H1 (cell line): ENCODE results near the gene MTCH2.

Source experiments
- CTCF ChIP-seq, 3 experiments: IDR thresholded peaks; 1 replicate in 2 of 3; 2 replicates in 1 of 3; pipeline versions ENCODE4 v1.5.1 to v1.6.1; 2011; ENCODE audit warnings: low read length in 3 of 3, mild to moderate bottlenecking in 3 of 3, inconsistent platforms in 2 of 3, low read depth in 1 of 3, moderate library complexity in 1 of 3; ENCODE audit not compliant: insufficient read depth in 1 of 3; ENCODE audit errors: control extremely low read depth in 1 of 3
- EZH2 ChIP-seq: fragments of 200-600 bp; sonication (generic); IDR thresholded peaks from 2 replicates; pipeline ENCODE4 v1.7.1; 2012; ENCODE audit warnings: low read depth, mild to moderate bottlenecking, moderate library complexity, low read length, inconsistent platforms; ENCODE audit not compliant: severe bottlenecking
- PHF8 ChIP-seq: fragments of 200-600 bp; sonication (generic); conservative IDR thresholded peaks from 2 replicates; pipeline ENCODE4 v1.7.1; 2012; ENCODE audit warnings: low read depth, mild to moderate bottlenecking, inconsistent platforms, low read length, moderate library complexity
- POLR2A ChIP-seq, 2 experiments: IDR thresholded peaks; 1 replicate in 1 of 2; 2 replicates in 1 of 2; pipeline ENCODE4 v1.6.1; 2011; ENCODE audit warnings: low read depth in 2 of 2, low read length in 2 of 2, mild to moderate bottlenecking in 2 of 2; ENCODE audit errors: control extremely low read depth in 1 of 2
- POLR2AphosphoS5 ChIP-seq: IDR thresholded peaks from 2 replicates; pipeline ENCODE4 v1.6.1; 2011; ENCODE audit warnings: low read depth, low read length
- TAF1 ChIP-seq: IDR thresholded peaks from 2 replicates; pipeline ENCODE4 v1.6.1; 2011; ENCODE audit warnings: mild to moderate bottlenecking, low read depth, low read length
- TBP ChIP-seq: IDR thresholded peaks from 2 replicates; pipeline ENCODE4 v1.6.1; 2011; ENCODE audit warnings: low read depth, low read length, improper control_type of control experiment
- ZNF274 ChIP-seq: IDR thresholded peaks from 2 replicates; pipeline ENCODE4 v1.7.0; 2012; ENCODE audit warnings: low read length, borderline replicate concordance; ENCODE audit errors: extremely low read depth

GRCh38 chr11:47667135-47667534 lies 24.8 kb upstream of the MTCH2 start:
- TF ChIP-seq POLR2A (IDR thresholded peaks at IDR 0.05; ENCODE audit: control extremely low read depth in 1 of 2, low read depth in 2 of 2, low read length in 2 of 2), result no peak
- no peak for TF ChIP-seq PHF8
- no peak for TF ChIP-seq CTCF (IDR thresholded peaks at IDR 0.05; ENCODE audit: control extremely low read depth in 1 of 3, insufficient read depth in 1 of 3, low read depth in 1 of 3, low read length in 3 of 3)
- TF ChIP-seq POLR2AphosphoS5, result no peak
- TF ChIP-seq TBP, result no peak
- TF ChIP-seq TAF1, result no peak
- no peak for TF ChIP-seq EZH2
- TF ChIP-seq ZNF274, result no peak
